MM.1S (cell line): Measurements from ENCODE around the gene EXOC4.

Source experiments
- DNase-seq: peaks from one replicate; pipeline ENCODE4 v3.0.0-alpha.2; 2015
- H2AFZ ChIP-seq: fragments of 300-600 bp; sonication (generic); 2 replicates; pipeline ENCODE4 v1.6.0; 2016; ENCODE audit warnings: antibody characterized with exemption, low read length
- H3F3A ChIP-seq: fragments of 300-600 bp; sonication (generic); 2 replicates; pipeline ENCODE4 v1.6.1; 2016; ENCODE audit warnings: mild to moderate bottlenecking, antibody characterized with exemption, low read length, moderate library complexity, mixed read lengths; ENCODE audit not compliant: insufficient read depth
- H3K27ac ChIP-seq: fragments of 300-600 bp; sonication (generic); 2 replicates; pipeline ENCODE4 v1.5.1; 2016; ENCODE audit warnings: mild to moderate bottlenecking, low read length
- H3K27me3 ChIP-seq: fragments of 300-600 bp; sonication (generic); replicated peaks from 2 replicates; pipeline ENCODE4 v1.6.0; 2016; ENCODE audit warnings: low read length; ENCODE audit not compliant: insufficient read depth
- H3K36me3 ChIP-seq: fragments of 300-600 bp; sonication (generic); replicated peaks from 2 replicates; pipeline ENCODE4 v1.6.1; 2016; ENCODE audit warnings: mild to moderate bottlenecking, low read length, mixed read lengths; ENCODE audit not compliant: insufficient read depth
- H3K4me1 ChIP-seq: fragments of 300-600 bp; sonication (generic); 2 replicates; pipeline ENCODE4 v1.6.1; 2016; ENCODE audit warnings: low read length, mixed read lengths
- H3K4me2 ChIP-seq: fragments of 300-600 bp; sonication (generic); 2 replicates; pipeline ENCODE4 v1.6.0; 2016; ENCODE audit warnings: low read depth, low read length
- H3K4me3 ChIP-seq: fragments of 300-600 bp; sonication (generic); 2 replicates; pipeline ENCODE4 v1.5.1; 2016; ENCODE audit warnings: low read length, mixed read lengths
- H3K79me2 ChIP-seq: fragments of 300-600 bp; sonication (generic); 2 replicates; pipeline ENCODE4 v1.6.1; 2016; ENCODE audit warnings: mixed run types, low read length, mixed read lengths
- H3K9ac ChIP-seq: fragments of 300-600 bp; sonication (generic); 2 replicates; pipeline ENCODE4 v1.6.1; 2016; ENCODE audit warnings: low read length, mixed read lengths
- H3K9me2 ChIP-seq: fragments of 300-600 bp; sonication (generic); replicated peaks from 2 replicates; pipeline ENCODE4 v1.6.1; 2016; ENCODE audit warnings: mild to moderate bottlenecking, low read length, mixed read lengths; ENCODE audit not compliant: insufficient read depth
- H3K9me3 ChIP-seq: fragments of 300-600 bp; sonication (generic); replicated peaks from 2 replicates; pipeline ENCODE4 v1.6.1; 2016; ENCODE audit warnings: mild to moderate bottlenecking, low read length, mixed read lengths; ENCODE audit not compliant: insufficient read depth
- H4K20me1 ChIP-seq: fragments of 300-600 bp; sonication (generic); 2 replicates; pipeline ENCODE4 v1.6.1; 2016; ENCODE audit warnings: mild to moderate bottlenecking, low read length, moderate library complexity, mixed read lengths; ENCODE audit not compliant: insufficient read depth
- EZH2 ChIP-seq: fragments of 300-600 bp; sonication (generic); optimal IDR thresholded peaks from 2 replicates; pipeline ENCODE3; 2017; ENCODE audit warnings: low read depth, mild to moderate bottlenecking, antibody characterized with exemption, low read length, mixed read lengths
- EZH2phosphoT487 ChIP-seq: fragments of 300-600 bp; sonication (generic); IDR thresholded peaks from 2 replicates; pipeline ENCODE4 v1.6.1; 2018; ENCODE audit warnings: antibody characterized with exemption, low read length
- TF ChIP-seq, protein P1 (sequence below): fragments of 300-600 bp; sonication (generic); IDR thresholded peaks from 2 replicates; pipeline ENCODE4 v1.5.1; 2016; ENCODE audit warnings: antibody characterized with exemption, low read length, mixed read lengths

The EXOC4 gene

DNA sequence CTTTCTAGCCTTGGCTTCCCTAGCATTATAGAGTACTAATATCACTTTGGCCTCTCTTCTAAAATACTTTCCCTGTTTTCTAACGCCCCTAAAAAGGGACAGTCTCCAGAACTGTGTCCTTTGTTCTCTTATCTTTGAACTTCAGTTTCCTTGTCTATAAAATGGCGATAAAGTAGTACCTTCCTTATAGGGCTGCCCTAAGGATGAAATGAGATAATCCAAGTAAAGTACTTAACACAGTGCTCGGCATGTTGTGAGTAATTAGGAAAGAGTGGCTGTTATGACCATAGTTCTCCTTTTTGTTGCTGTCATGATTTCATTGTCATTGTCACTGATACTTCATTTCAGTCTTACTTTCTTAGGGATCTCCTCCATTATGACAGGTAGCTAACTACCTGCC, 114.7 kb downstream of the EXOC4 start:
- TF ChIP-seq EZH2: no peak
- TF ChIP-seq, protein P1, sequence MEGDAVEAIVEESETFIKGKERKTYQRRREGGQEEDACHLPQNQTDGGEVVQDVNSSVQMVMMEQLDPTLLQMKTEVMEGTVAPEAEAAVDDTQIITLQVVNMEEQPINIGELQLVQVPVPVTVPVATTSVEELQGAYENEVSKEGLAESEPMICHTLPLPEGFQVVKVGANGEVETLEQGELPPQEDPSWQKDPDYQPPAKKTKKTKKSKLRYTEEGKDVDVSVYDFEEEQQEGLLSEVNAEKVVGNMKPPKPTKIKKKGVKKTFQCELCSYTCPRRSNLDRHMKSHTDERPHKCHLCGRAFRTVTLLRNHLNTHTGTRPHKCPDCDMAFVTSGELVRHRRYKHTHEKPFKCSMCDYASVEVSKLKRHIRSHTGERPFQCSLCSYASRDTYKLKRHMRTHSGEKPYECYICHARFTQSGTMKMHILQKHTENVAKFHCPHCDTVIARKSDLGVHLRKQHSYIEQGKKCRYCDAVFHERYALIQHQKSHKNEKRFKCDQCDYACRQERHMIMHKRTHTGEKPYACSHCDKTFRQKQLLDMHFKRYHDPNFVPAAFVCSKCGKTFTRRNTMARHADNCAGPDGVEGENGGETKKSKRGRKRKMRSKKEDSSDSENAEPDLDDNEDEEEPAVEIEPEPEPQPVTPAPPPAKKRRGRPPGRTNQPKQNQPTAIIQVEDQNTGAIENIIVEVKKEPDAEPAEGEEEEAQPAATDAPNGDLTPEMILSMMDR: no peak
- no peak for TF ChIP-seq EZH2phosphoT487
- Histone ChIP-seq H3K9ac (no peak overlapping the region), H2AFZ (no peak overlapping the region), H3K79me2 (peaks cover 8% of the 10 kb centered on the region; the same call in 1 of the 2 replicates), H3K4me3 (no peak overlapping the region), H3K4me1 (peaks cover 17% of the 10 kb centered on the region), H3F3A (no peaks in the 10 kb centered on the region), H3K4me2 (no peak overlapping the region), H3K27me3 (no peaks in the 10 kb centered on the region), H3K27ac (no peak overlapping the region), H4K20me1 (no peaks in the 10 kb centered on the region), H3K9me2 (no peaks in the 10 kb centered on the region), H3K36me3 (no peaks in the 10 kb centered on the region), H3K9me3 (no peaks in the 10 kb centered on the region)
- no peak for DNase-seq

DNA sequence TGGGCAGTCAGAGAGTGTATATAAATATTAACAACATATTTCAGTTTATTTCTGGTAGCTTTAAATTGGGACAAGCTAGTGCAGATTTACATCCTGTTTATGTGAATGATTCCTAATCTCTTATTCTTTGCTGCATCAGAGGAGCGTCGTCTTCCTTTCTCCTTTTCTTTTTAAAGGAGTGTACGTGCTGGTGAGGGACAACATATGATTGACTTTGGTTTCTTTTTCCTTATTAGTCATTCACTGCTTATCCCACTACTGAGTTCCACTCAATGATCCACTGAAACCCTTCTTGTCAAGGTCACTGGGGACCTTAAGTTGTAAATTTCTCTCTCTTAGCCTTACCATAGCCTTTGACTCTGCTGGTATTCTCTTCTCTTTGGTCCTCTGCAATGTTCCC, 116.3 kb downstream of the EXOC4 start:
- H3K27me3 ChIP-seq: no peaks in the 10 kb centered on the region
- H3K79me2 ChIP-seq: peaks cover 8% of the 10 kb centered on the region; the same call in 1 of the 2 replicates
- H3F3A ChIP-seq: no peaks in the 10 kb centered on the region
- no peaks in the 10 kb centered on the region for H3K9me3 ChIP-seq
- no peaks in the 10 kb centered on the region for H3K9me2 ChIP-seq
- TF ChIP-seq, protein P1: no peak
- TF ChIP-seq EZH2phosphoT487: no peak
- TF ChIP-seq EZH2: no peak
- H3K4me2 ChIP-seq: no peak overlapping the region
- no peak overlapping the region for H2AFZ ChIP-seq
- no peak overlapping the region for H3K9ac ChIP-seq
- no peaks in the 10 kb centered on the region for H4K20me1 ChIP-seq
- no peaks in the 10 kb centered on the region for H3K36me3 ChIP-seq
- H3K4me1 ChIP-seq: peaks cover 17% of the 10 kb centered on the region
- H3K4me3 ChIP-seq: no peak overlapping the region
- no peak for DNase-seq
- no peak overlapping the region for H3K27ac ChIP-seq

DNA sequence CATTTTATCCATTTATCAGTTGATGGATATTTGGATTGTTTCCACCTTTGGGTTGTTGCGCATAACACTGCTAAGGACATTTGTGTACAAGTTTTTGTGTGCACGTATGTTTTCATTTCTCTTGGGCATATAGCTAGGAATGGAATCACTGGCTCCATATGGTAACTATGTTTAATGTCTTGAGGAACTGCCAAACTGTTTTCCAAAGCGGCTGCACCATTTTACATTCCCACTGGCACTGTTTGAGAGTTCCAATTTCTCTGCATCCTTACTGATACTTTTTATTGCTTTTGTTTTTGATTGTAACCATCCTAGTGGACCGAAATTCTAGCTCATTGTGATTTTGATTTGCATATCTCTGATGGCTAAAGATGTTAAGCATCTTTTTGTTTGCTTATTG, 118.7 kb downstream of the EXOC4 start:
- TF ChIP-seq EZH2phosphoT487: no peak
- TF ChIP-seq, protein P1: no peak
- TF ChIP-seq EZH2: no peak
- Histone ChIP-seq H3K27ac (no peak overlapping the region), H3K9me3 (no peaks in the 10 kb centered on the region), H3F3A (no peaks in the 10 kb centered on the region), H3K4me1 (peaks cover 18% of the 10 kb centered on the region), H3K79me2 (peaks cover 3% of the 10 kb centered on the region; the same call in 1 of the 2 replicates), H3K27me3 (no peaks in the 10 kb centered on the region), H3K9me2 (no peaks in the 10 kb centered on the region), H2AFZ (no peak overlapping the region), H4K20me1 (no peaks in the 10 kb centered on the region), H3K9ac (no peak overlapping the region), H3K36me3 (no peaks in the 10 kb centered on the region; the same call in 1 of the 2 replicates), H3K4me3 (no peak overlapping the region), H3K4me2 (no peak overlapping the region)
- DNase-seq: no peak
